Activated naive CD8-positive, alpha-beta T cell treated with anti-CD3 and anti-CD28 coated beads, Interleukin-2, amount 10 ng/mL, durations not matched to agents 7 days and 5 days (primary cell): ENCODE data around the gene ZNF638. TPM values are rescaled to one million over a fixed set of nuclear protein-coding genes. Genes with fewer than 3 reads are reported as not detected.

Experiments used
- ATAC-seq: fragments of 150-1000 bp; cut with Tn5 transposase; one replicate; pipeline ENCODE4 v1.10.0; 2021; ENCODE audit warnings: low read depth, moderate library complexity
- POLR2A ChIA-PET: fragments of 350-600 bp; sonication (Branson Sonifier 250); formaldehyde crosslinking; loops from one replicate; lab custom pipeline; 2021; ENCODE audit warnings: antibody characterized with exemption; lab: Charles Lee
- DNase-seq: peaks from one replicate; pipeline ENCODE4 v3.0.0; 2021
- H3K27ac Mint-ChIP-seq: one replicate; pipeline ENCODE4 v1.8.0; 2022; ENCODE audit warnings: mild to moderate bottlenecking, mixed read lengths
- H3K27me3 Mint-ChIP-seq: one replicate; pipeline ENCODE4 v1.8.0; 2022; ENCODE audit warnings: mild to moderate bottlenecking, moderate library complexity, mixed read lengths
- H3K36me3 Mint-ChIP-seq: one replicate; pipeline ENCODE4 v1.8.0; 2021; ENCODE audit warnings: mild to moderate bottlenecking, mixed read lengths
- H3K4me1 Mint-ChIP-seq: one replicate; pipeline ENCODE4 v1.8.0; 2021; ENCODE audit warnings: mixed read lengths
- H3K4me3 Mint-ChIP-seq: one replicate; pipeline ENCODE4 v1.8.0; 2022; ENCODE audit warnings: mild to moderate bottlenecking, moderate library complexity, mixed read lengths
- H3K9me3 Mint-ChIP-seq: one replicate; pipeline ENCODE4 v1.8.0; 2021; ENCODE audit warnings: mixed read lengths
- total RNA-seq, 2 experiments: library from RNA; stranded (reverse); gene quantifications; one replicate each; pipeline ENCODE4 v1.2.3, GENCODE V29; 2021

Gene ZNF638
- total RNA-seq, 2 experiments from 2014 or later: 99.1 to 101 TPM

DNA sequence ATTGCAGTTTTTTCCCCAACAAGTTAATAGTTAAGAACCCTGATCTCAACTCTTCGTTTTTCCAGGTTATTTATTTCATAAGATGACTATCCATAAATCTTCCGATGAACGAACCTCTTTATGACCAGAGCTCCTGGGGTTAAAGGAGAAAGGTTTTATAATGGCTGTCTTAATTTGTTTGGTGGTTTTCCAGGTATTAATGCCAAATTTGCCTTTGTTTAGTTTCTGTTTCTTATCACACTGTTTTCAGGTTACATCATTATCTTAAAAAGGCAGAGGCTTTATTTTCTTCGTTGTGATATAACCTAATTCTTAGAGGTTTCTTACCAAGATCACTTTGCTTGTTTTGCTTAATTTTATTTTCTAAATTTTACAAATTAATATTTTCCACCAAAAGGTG is 10.1 kb downstream of the ZNF638 start:
- no peak for DNase-seq
- ATAC-seq: no peak
- POLR2A ChIA-PET: no interaction called here
- H3K36me3 Mint-ChIP-seq: peaks cover 35% of the 10 kb centered on the region
- H3K27ac Mint-ChIP-seq: no peak overlapping the region
- H3K9me3 Mint-ChIP-seq: no peaks in the 10 kb centered on the region
- no peak overlapping the region for H3K4me3 Mint-ChIP-seq
- H3K27me3 Mint-ChIP-seq: no peaks in the 10 kb centered on the region
- peaks cover 25% of the 10 kb centered on the region for H3K4me1 Mint-ChIP-seq

DNA sequence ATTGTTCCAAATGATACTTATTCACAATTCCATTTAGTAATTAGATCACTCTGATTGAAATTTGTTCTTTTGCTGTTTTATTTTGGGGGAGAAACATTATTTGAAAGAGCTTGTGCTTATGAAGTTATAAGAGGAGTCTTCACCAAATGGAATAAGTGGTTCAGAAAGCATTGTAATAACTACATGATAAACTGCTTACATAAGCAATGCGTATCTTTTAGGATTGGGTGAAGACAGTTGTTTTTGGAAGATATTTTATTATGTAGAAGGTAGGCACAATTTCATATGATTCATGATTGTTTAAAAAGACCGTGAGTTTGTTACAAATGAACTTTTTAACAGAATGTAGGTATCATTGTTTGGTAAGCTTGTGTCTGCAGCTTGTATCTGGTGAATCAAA is 14.5 kb downstream of the ZNF638 start:
- ATAC-seq (no peak), DNase-seq (no peak)
- Mint-ChIP-seq H3K27ac (no peak overlapping the region), H3K9me3 (no peaks in the 10 kb centered on the region), H3K27me3 (no peaks in the 10 kb centered on the region), H3K4me1 (peaks cover 5% of the 10 kb centered on the region), H3K4me3 (no peak overlapping the region), H3K36me3 (peaks cover 36% of the 10 kb centered on the region)
- POLR2A ChIA-PET: no interaction called here

DNA sequence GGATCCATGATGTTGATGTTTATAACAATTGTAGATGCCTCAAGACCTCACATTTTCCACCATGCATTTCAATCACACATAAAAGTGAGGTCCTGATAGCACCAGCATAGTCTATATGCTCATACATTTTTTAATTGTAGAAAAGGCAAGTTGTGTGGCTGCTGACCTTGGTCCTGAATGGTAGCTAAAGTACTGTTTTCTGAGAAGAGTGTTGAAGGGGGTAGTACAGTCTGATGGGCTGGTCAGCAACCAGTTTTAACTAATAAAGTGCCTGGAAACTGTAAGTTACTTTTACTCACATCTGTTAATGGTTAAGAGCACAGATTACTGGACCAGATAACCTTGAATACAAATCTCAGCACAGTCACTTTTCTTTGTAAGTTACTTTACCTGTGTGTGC is 15.9 kb downstream of the ZNF638 start:
- ATAC-seq (no peak), DNase-seq (no peak)
- POLR2A ChIA-PET: no interaction called here
- H3K9me3 Mint-ChIP-seq: no peaks in the 10 kb centered on the region
- H3K4me3 Mint-ChIP-seq: no peak overlapping the region
- no peak overlapping the region for H3K27ac Mint-ChIP-seq
- H3K27me3 Mint-ChIP-seq: no peaks in the 10 kb centered on the region
- H3K36me3 Mint-ChIP-seq: peaks cover 32% of the 10 kb centered on the region
- H3K4me1 Mint-ChIP-seq: peaks cover 7% of the 10 kb centered on the region

DNA sequence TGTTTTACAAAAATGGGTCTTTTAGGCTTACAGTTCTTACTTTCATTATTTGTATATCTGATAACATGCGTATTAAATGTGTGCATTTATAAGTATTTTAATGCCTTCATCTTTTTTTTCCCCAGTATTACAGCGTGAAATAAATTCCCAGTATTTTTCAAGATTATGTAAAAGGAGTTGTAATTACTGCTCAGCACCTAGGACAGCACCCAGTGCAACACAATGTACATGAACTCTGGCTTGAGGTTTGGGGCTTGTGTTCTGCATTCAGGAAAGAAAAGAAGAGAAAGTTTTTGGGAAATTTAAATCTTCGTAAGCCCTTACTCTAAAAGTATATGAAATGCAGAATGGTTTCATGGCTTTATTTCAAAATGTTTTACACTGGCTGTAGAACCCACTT is 16.7 kb downstream of the ZNF638 start:
- no peak for DNase-seq
- Mint-ChIP-seq H3K9me3 (no peaks in the 10 kb centered on the region), H3K4me1 (peaks cover 12% of the 10 kb centered on the region), H3K27me3 (no peaks in the 10 kb centered on the region), H3K36me3 (peaks cover 31% of the 10 kb centered on the region), H3K27ac (no peak overlapping the region), H3K4me3 (no peak overlapping the region)
- POLR2A ChIA-PET: no interaction called here
- ATAC-seq: no peak

DNA sequence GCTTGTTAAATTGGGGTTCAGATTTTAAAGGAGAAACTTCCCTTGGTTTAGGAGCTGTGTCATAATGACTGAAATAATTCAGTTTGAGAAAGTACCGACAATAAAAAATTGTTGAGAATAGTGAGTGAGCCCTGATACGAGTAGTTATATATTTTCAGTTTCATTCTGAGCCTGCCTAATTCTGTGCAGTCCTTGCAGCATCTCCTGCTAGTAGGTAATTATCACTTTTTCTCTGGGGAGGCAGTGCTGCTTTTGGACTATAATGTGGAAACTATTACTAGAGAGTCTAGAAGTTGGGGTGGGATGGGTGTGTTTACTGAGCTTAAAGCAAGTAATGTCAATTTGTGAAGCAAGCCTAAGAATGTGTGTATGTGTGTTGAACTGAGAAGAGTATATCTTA is 21.7 kb downstream of the ZNF638 start:
- no peaks in the 10 kb centered on the region for H3K9me3 Mint-ChIP-seq
- H3K4me3 Mint-ChIP-seq: no peak overlapping the region

DNA sequence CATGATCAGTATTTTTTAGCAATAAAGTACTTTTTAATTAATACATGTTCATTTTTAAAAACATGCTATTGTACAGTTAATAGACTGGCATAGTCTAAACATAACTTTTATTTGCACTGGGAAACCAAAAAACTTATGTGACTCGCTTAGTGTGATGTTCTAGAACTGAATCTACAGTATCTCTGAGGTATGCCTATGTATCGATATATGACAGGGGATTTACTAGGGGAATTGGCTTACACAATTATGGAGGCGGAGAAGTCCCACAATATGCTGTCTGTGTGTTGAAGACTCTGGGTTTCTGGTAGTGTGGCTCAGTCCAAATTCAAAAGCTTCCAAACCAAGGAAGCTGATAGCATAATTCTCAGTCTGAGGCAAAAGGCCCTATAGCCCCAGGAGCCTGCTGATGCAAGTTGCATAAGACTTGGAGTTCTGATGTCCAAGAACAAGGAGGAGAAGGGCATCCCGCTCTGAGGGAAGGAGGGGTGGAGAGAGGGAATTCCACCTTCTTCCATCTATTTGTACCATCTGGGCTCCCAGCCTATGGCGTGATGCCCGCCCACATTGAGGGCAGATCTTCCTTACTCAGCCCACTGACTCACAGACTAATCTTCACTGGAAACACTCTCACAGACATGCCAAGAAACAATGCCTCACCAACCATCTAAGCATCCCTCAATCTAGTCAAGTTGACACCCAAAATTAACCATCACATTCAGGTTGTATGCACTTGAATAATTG is 27.5 kb downstream of the ZNF638 start:
- H3K4me1 Mint-ChIP-seq: peaks cover 8% of the 10 kb centered on the region
- no peak overlapping the region for H3K27ac Mint-ChIP-seq
- DNase-seq (no peak), ATAC-seq (no peak)
- POLR2A ChIA-PET: no interaction called here
- peaks cover 26% of the 10 kb centered on the region for H3K36me3 Mint-ChIP-seq
- no peaks in the 10 kb centered on the region for H3K9me3 Mint-ChIP-seq
- no peak overlapping the region for H3K4me3 Mint-ChIP-seq
- no peaks in the 10 kb centered on the region for H3K27me3 Mint-ChIP-seq

More for the DNA sequence above, 21.7 kb downstream of the ZNF638 start:
- POLR2A ChIA-PET: no interaction called here
- H3K36me3 Mint-ChIP-seq: peaks cover 26% of the 10 kb centered on the region
- DNase-seq (no peak), ATAC-seq (no peak)
- peaks cover 13% of the 10 kb centered on the region for H3K4me1 Mint-ChIP-seq
- no peak overlapping the region for H3K27ac Mint-ChIP-seq
- H3K27me3 Mint-ChIP-seq: no peaks in the 10 kb centered on the region

- H3K36me3 Mint-ChIP-seq: peaks cover 29% of the 10 kb centered on the region
- peaks cover 8% of the 10 kb centered on the region for H3K4me1 Mint-ChIP-seq
- H3K9me3 Mint-ChIP-seq: no peaks in the 10 kb centered on the region
- no peak for ATAC-seq
- no peak overlapping the region for H3K4me3 Mint-ChIP-seq
- DNase-seq: no peak
- POLR2A ChIA-PET: no interaction called here
- H3K27me3 Mint-ChIP-seq: no peaks in the 10 kb centered on the region
- H3K27ac Mint-ChIP-seq: no peak overlapping the region
Measured at GRCh38 chr2:71360434-71360975, 28.9 kb downstream of the ZNF638 start.

DNA sequence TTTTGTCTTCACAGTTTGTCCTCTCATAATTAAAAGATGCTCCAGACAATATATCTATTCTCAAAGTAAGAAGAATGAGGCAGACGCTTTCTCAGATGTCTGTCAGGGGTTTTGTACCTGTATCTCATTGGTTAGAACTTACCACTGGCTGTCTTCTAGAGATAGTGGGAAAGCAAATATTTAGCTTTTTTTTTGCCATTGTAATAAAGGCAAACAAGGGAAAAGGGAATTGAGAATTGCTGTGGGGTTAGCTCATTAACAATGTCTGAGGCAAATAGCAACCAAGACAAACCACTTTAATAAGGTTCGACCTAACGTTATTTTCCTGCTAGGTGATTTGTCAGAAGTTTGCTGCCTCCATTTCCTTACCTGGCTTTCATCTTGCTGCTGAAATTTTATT is 30.0 kb downstream of the ZNF638 start:
- H3K9me3 Mint-ChIP-seq: no peaks in the 10 kb centered on the region
- H3K36me3 Mint-ChIP-seq: peaks cover 29% of the 10 kb centered on the region
- H3K27ac Mint-ChIP-seq: no peak overlapping the region
- no peaks in the 10 kb centered on the region for H3K27me3 Mint-ChIP-seq
- DNase-seq: no peak
- H3K4me1 Mint-ChIP-seq: peaks cover 8% of the 10 kb centered on the region
- ATAC-seq: no peak
- POLR2A ChIA-PET: no interaction called here
- no peak overlapping the region for H3K4me3 Mint-ChIP-seq

- H3K9me3 Mint-ChIP-seq: no peaks in the 10 kb centered on the region
- ATAC-seq (no peak), DNase-seq (no peak)
- peaks cover 8% of the 10 kb centered on the region for H3K4me1 Mint-ChIP-seq
- H3K36me3 Mint-ChIP-seq: peaks cover 25% of the 10 kb centered on the region
- H3K27me3 Mint-ChIP-seq: no peaks in the 10 kb centered on the region
- H3K4me3 Mint-ChIP-seq: no peak overlapping the region
- POLR2A ChIA-PET: no interaction called here
- no peak overlapping the region for H3K27ac Mint-ChIP-seq
Measured at GRCh38 chr2:71362447-71362846, 30.9 kb downstream of the ZNF638 start.

DNA sequence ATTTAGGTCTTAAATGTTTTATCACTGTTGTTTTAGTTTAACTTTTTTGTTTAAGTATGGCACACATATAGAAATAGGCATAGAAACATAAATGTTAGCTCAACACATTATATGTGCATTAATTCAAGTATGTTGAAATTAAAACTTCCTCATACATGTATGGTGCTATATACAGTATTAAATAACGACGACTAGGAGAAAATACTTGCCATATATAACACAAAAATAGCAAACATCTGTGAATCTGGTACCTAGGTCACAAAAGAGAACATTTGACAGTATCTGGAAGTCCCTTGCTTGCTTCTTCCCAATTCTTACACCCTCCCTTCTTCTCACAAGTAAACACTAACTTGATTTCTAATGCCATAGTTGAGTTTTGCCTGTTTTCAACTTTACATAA is 38.4 kb downstream of the ZNF638 start:
- Mint-ChIP-seq H3K27ac (no peak overlapping the region), H3K36me3 (peaks cover 21% of the 10 kb centered on the region)

DNA sequence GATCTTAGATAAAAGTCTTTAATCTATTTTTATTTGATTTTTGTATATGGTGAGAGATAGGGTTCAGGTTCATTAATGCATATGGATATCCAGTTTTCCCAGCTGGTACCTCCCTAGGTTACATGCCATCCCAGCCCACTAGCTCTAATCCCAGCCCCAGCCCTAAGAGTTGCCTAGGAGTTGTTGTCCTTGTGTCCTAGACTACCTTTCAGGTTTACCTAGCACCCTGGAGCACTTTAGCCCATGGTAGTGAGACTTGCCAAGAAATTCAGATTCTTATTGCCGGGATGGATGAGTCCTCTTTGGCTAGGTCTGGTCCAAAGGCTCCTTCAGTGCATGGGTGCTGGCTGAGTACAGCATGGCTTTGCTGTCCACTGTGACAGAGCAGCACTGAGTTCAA is 40.5 kb downstream of the ZNF638 start:
- Mint-ChIP-seq H3K9me3 (no peaks in the 10 kb centered on the region), H3K4me3 (no peak overlapping the region), H3K27ac (no peak overlapping the region), H3K36me3 (peaks cover 24% of the 10 kb centered on the region), H3K4me1 (no peaks in the 10 kb centered on the region), H3K27me3 (no peaks in the 10 kb centered on the region)
- DNase-seq (no peak), ATAC-seq (no peak)
- POLR2A ChIA-PET: no interaction called here

More for the DNA sequence above, 38.4 kb downstream of the ZNF638 start:
- DNase-seq (no peak), ATAC-seq (no peak)
- Mint-ChIP-seq H3K27me3 (no peaks in the 10 kb centered on the region), H3K4me1 (no peaks in the 10 kb centered on the region), H3K9me3 (no peaks in the 10 kb centered on the region), H3K4me3 (no peak overlapping the region)
- POLR2A ChIA-PET: interaction anchor here (1.0 kb wide), 1 partner anchor 38 kb away, joined by 4 read pairs; the partner anchor contains the start of gene ZNF638

GRCh38 chr2:71379086-71379485 is 47.5 kb downstream of the ZNF638 start:
- Mint-ChIP-seq H3K9me3 (no peaks in the 10 kb centered on the region), H3K4me3 (no peak overlapping the region), H3K4me1 (peaks cover 10% of the 10 kb centered on the region), H3K27ac (no peak overlapping the region), H3K27me3 (no peaks in the 10 kb centered on the region), H3K36me3 (peaks cover 40% of the 10 kb centered on the region)
- DNase-seq (no peak), ATAC-seq (no peak)
- POLR2A ChIA-PET: no interaction called here

GRCh38 chr2:71380665-71381064 is 49.1 kb downstream of the ZNF638 start:
- Mint-ChIP-seq H3K36me3 (peaks cover 44% of the 10 kb centered on the region), H3K9me3 (no peaks in the 10 kb centered on the region), H3K27me3 (no peaks in the 10 kb centered on the region), H3K4me1 (peaks cover 10% of the 10 kb centered on the region), H3K4me3 (no peak overlapping the region), H3K27ac (no peak overlapping the region)
- ATAC-seq: no peak
- POLR2A ChIA-PET: no interaction called here
- DNase-seq: no peak

DNA sequence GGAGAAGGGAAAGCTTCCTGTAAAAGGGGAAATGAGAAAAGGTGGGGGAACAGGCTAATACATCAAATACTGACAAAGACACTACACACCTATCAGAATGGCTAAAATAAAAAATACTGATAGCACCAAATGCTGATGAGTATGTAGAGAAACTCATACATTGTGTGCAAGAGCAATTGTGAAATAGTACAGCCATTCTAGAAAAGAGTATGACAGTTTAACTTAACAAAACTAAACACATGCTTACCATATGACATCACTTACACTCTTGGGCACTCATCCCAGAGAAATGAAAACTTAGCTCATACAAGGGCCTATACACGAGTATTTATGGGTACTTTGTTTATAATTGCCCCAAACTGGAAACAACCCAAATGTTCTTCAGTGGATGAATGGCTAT is 53.4 kb downstream of the ZNF638 start:
- no peak overlapping the region for H3K27ac Mint-ChIP-seq
- DNase-seq (no peak), ATAC-seq (no peak)
- peaks cover 46% of the 10 kb centered on the region for H3K36me3 Mint-ChIP-seq
- H3K4me1 Mint-ChIP-seq: no peaks in the 10 kb centered on the region
- H3K27me3 Mint-ChIP-seq: no peaks in the 10 kb centered on the region
- H3K4me3 Mint-ChIP-seq: no peak overlapping the region
- H3K9me3 Mint-ChIP-seq: no peaks in the 10 kb centered on the region
- POLR2A ChIA-PET: no interaction called here
